Pancreas (tissue), 10 donors: Measurements from ENCODE around the gene TFE3. TPM values are rescaled to one million over a fixed set of nuclear protein-coding genes. Genes with fewer than 3 reads are reported as not detected.

Experiments
- ATAC-seq, 4 donors: fragments of 200-7000 bp; cut with Tn5 transposase; one replicate each; pipeline versions ENCODE4 v1.8.0 to v1.9.1; 2020; ENCODE audit warnings: mild to moderate bottlenecking in 4 of 4, moderate library complexity in 4 of 4
- DNase-seq, 6 donors: peaks; one replicate each; pipeline ENCODE4 v3.0.0-alpha.2; 2020
- FAIRE-seq: peaks from 2 replicates; lab custom pipeline; 2012; peaks lifted over from hg19 to GRCh38; lab: Jason Lieb, UNC
- H3K27ac ChIP-seq, 4 donors: fragments of 200-600 bp; sonication (generic); 1 replicate in 3 of 4; 2 replicates in 1 of 4; pipeline versions ENCODE4 v1.5.0 to v1.8.0; 2020
- H3K27me3 ChIP-seq, 4 donors: fragments of 200-600 bp; one replicate each; pipeline ENCODE4 v1.8.0; 2021
- H3K36me3 ChIP-seq, 3 donors: fragments of 200-600 bp; sonication (generic) in 1 of 3; one replicate each; pipeline versions ENCODE4 v1.5.0 to v1.8.0; 2020 to 2021
- H3K4me1 ChIP-seq, 3 donors: fragments of 200-600 bp; one replicate each; pipeline ENCODE4 v1.8.0; 2021
- H3K4me3 ChIP-seq, 4 donors: fragments of 200-600 bp; sonication (generic) in 2 of 4; one replicate each; pipeline versions ENCODE4 v1.5.0 to v1.8.0; 2020 to 2021
- H3K9me3 ChIP-seq, 4 donors: fragments of 200-600 bp; one replicate each; pipeline ENCODE4 v1.8.0; 2021
- CTCF ChIP-seq, 4 donors: fragments of 200-600 bp; sonication (generic) in 3 of 4; IDR thresholded peaks; one replicate each; pipeline versions ENCODE4 v1.5.0 to v1.8.0; 2021; ENCODE audit warnings: antibody characterized with exemption in 4 of 4
- WGBS, 2 donors: extraction: QIAGEN DNeasy Blood & Tissue Kit; methylation state at CpG; one replicate each; pipeline ENCODE4 v1.1.7; 2013; 5-methylcytosine and 5-hydroxymethylcytosine counted together
- intact Hi-C, 3 donors: fragments of 100-400 bp; cut with DNase I; formaldehyde crosslinking; loops; one replicate each; pipeline versions ENCODE4 v1.11.1 to v1.14.2; 2022
- polyA plus RNA-seq, 2 donors: library from polyadenylated mRNA; stranded (reverse); fragments of 200-250 nt; gene quantifications; one replicate each; pipeline ENCODE4 v1.2.3, GENCODE V29; 2013
- total RNA-seq, 6 donors: library from RNA; stranded (reverse); fragmentation: NEBNext Ultra II Directional in 4 of 6; extraction: Animal tissue kit (Norgen Biotek cat#: 25700) in 4 of 6; gene quantifications; one replicate each; pipeline versions ENCODE4 v1.2.1 to v1.2.4, GENCODE V29; 2021 to 2023
- donor health status: healthy with polysubstance abuse.
- donor health status: DM: no; HTN: no; CAD: no; lungs with moderate emphysema.
- donor health status: DM: no; HTN: no; CAD: no.
- donor health status: control.
- donor health status: control.
- donor health status: Bipolar disorder and iron deficiency.
- donor health status: DM: yes; HTN: yes; CAD: no.
- donor health status: DM: no; HTN: no; CAD: no.
- donor health status: DM: no; HTN: no; CAD: no.
- donor health status: DM: yes; HTN: yes; CAD: no.

Gene TFE3
- total and polyA plus RNA-seq, 8 donors: 8.5 to 20.6 (median 13.6) TPM

- H3K27me3 ChIP-seq: no peaks in the 10 kb centered on the region
- H3K27ac ChIP-seq: peak overlapping the region; percentile 65 to 93 (median 86)
- H3K36me3 ChIP-seq: peaks cover 0 to 6% (median 0%) of the 10 kb centered on the region in 3 donors
- peak overlapping the region; percentile 37 to 63 (median 49) for H3K4me3 ChIP-seq
- peak in 2 of 4 donors; percentile 1 for ATAC-seq
- peaks cover 0 to 4% (median 0%) of the 10 kb centered on the region in 3 donors for H3K4me1 ChIP-seq
- FAIRE-seq: no peak
- WGBS, 2 donors: 0 to 29% methylated on average over 29 of the region's 29 CpGs
- peak in 1 of 6 donors; percentile 75 for DNase-seq
- intact Hi-C loops: no loop called here
- no peaks in the 10 kb centered on the region for H3K9me3 ChIP-seq
- no peak for TF ChIP-seq CTCF (IDR thresholded peaks at IDR 0.05)
These were observed 457 bp downstream of the TFE3 start for GRCh38 chrX:49042581-49043219.

- Histone ChIP-seq H3K36me3 (peaks cover 0 to 6% (median 0%) of the 10 kb centered on the region in 3 donors), H3K4me3 (peak overlapping the region in 3 of 4 donors; percentile 37 to 63 (median 54)), H3K9me3 (no peaks in the 10 kb centered on the region), H3K4me1 (peaks cover 0 to 4% (median 0%) of the 10 kb centered on the region in 3 donors), H3K27ac (peak overlapping the region; percentile 65 to 93 (median 86)), H3K27me3 (no peaks in the 10 kb centered on the region)
- DNase-seq: no peak
- no peak for FAIRE-seq
- ATAC-seq: no peak
- WGBS, 2 donors: 7 to 26% methylated on average over 10 of the region's 10 CpGs
- no peak for TF ChIP-seq CTCF (IDR thresholded peaks at IDR 0.05)
- intact Hi-C loops: no loop called here
These were observed 1.2 kb downstream of the TFE3 start for GRCh38 chrX:49041744-49042580.

GRCh38 chrX:49040376-49040955 lies 2.7 kb downstream of the TFE3 start:
- no peaks in the 10 kb centered on the region for H3K27me3 ChIP-seq
- intact Hi-C loops: no loop called here
- H3K4me3 ChIP-seq: no peak overlapping the region
- no peaks in the 10 kb centered on the region for H3K9me3 ChIP-seq
- FAIRE-seq (no peak), DNase-seq (no peak), ATAC-seq (no peak)
- H3K27ac ChIP-seq: peak overlapping the region in 2 of 4 donors; percentile 28 to 54
- TF ChIP-seq CTCF (IDR thresholded peaks at IDR 0.05): no peak
- 39% methylated on average over 7 of the region's 7 CpGs for WGBS, 2 donors
- peaks cover 0 to 6% (median 0%) of the 10 kb centered on the region in 3 donors for H3K36me3 ChIP-seq
- H3K4me1 ChIP-seq: peaks cover 0 to 4% (median 0%) of the 10 kb centered on the region in 3 donors

GRCh38 chrX:49039598-49040375 lies 3.4 kb downstream of the TFE3 start:
- peak in 3 of 4 donors; percentile 5 to 22 (median 20) for ATAC-seq
- no peaks in the 10 kb centered on the region for H3K27me3 ChIP-seq
- no peak for FAIRE-seq
- 29 to 35% methylated on average over 9 of the region's 9 CpGs for WGBS, 2 donors
- no peak for TF ChIP-seq CTCF (IDR thresholded peaks at IDR 0.05)
- H3K9me3 ChIP-seq: no peaks in the 10 kb centered on the region
- H3K36me3 ChIP-seq: peaks cover 0 to 6% (median 0%) of the 10 kb centered on the region in 3 donors
- peak in 5 of 6 donors; percentile 46 to 72 (median 58) for DNase-seq
- H3K4me1 ChIP-seq: peaks cover 0 to 4% (median 0%) of the 10 kb centered on the region in 3 donors
- intact Hi-C loops: loop anchor here in 1 of 3 donors (5.0 kb wide), 1 partner anchor 67 kb away; the partner anchor contains the start of gene KCND1
- H3K4me3 ChIP-seq: no peak overlapping the region
- H3K27ac ChIP-seq: peak overlapping the region in 2 of 4 donors; percentile 50 to 54
